NCI-H1092 treated with DMSO at 0.1 percent for 48 hours (cell line): Measurements from ENCODE around the gene OTOF.

Experiments used
- DNase-seq: peaks from one replicate; lab custom pipeline; 2025; lab: John Stamatoyannopoulos, UW

The OTOF gene

DNA sequence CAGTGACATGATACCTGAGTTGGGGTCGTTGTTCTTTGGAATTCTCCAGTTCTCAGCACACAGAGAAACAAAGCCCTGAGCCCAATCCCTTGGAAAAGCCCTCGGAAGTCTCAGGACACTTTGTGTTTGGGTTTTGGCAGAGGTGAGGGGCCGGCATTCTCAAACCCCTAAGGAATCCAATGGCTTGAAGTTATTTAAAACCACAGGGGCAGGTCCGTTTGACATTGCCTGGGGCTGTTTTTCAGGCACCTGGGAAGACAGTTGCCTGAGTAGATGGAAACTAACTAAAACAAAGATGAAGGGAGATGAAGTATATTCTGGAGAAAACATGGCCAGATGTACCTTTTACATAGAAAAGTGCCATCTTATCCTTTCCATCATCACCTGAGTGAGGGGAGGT lies 22.5 kb upstream of the OTOF start:
- DNase-seq: no peak

DNA sequence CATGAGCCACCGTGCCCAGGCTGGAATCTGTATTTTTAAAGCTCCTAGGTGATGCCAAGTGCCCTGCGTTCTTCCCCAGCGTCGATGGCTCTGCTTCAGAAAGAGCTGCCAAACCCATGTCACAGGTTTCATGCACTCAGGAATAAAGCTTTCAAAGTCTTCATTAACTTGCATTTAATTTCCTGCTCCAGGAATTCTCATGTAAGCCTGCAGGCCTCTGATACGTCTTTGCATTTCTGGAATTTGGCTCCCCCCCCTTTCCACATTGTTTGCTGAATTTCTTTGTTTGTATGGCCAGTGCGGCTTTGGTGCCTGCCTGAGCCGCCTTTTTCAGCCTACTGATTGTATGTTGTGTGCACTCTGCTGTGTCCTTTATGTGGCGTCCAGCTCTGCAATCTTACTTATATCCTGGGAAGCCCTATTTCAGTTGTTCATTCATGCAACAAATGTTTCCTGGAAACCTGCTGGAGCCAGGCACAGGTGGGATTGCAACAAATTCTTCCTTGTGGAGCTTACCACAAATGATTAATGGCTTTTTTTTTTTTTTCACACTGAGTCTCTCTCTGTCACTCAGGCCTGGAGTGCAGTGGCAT lies 17.9 kb upstream of the OTOF start:
- DNase-seq: no peak

DNA sequence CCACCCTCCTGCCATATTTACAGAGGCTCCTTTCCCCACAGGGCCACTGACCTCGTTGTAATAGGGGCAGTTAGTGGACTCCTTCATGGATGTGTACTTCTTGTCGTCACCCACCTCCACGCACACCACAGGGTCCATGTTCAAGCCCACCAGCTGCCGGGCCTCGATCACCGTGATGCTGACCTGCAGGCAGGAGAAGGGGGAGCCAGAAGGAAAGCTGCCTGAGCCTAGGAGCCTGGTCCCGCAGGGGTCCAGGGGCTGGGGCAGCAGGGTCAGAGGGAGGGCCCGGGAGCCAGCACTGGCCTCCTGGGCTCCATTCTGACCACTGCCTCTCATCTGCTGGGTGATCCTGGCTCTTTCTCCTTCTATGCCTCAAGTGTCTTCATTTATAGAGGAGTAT lies 17.0 kb upstream of the OTOF start:
- no peak for DNase-seq

DNA sequence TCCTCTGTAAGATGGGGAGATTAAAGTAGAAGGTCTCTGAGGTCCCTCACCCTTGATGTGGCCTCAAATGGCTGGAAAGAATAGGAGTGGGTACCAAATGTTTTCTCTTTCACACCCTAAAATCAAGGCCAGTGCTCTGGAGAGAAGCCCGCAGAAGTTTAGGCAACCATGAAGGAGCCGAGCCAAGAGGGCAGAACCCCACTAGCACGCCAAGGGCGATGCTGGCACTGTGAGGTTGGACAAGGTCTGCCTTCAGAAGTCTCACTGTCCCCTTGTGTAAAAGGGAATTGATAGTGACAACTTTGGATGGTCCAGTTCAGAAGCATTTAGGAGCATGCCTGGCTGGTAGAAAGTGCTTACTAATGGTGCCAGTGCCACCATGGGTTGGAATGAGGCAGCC lies 16.3 kb upstream of the OTOF start:
- no peak for DNase-seq

DNA sequence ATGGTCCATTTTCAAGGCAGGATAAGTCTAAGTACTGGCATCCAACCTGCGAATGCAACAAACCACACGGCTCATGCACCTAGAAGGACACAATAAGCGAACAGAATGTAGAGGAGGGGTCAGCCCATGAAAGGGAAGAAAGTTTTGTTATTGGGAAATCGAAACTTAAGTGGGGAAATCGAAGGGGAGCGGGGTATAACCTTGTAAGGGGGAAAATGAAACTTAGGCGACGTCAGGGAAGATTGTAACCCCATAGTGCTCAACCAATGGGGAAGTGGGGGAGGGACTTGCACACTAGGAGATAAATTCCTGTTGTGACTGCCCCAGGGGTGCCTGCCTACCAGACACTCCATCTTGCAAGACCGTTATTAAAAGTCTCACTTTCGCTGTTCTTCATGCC lies 15.6 kb upstream of the OTOF start:
- DNase-seq: no peak

DNA sequence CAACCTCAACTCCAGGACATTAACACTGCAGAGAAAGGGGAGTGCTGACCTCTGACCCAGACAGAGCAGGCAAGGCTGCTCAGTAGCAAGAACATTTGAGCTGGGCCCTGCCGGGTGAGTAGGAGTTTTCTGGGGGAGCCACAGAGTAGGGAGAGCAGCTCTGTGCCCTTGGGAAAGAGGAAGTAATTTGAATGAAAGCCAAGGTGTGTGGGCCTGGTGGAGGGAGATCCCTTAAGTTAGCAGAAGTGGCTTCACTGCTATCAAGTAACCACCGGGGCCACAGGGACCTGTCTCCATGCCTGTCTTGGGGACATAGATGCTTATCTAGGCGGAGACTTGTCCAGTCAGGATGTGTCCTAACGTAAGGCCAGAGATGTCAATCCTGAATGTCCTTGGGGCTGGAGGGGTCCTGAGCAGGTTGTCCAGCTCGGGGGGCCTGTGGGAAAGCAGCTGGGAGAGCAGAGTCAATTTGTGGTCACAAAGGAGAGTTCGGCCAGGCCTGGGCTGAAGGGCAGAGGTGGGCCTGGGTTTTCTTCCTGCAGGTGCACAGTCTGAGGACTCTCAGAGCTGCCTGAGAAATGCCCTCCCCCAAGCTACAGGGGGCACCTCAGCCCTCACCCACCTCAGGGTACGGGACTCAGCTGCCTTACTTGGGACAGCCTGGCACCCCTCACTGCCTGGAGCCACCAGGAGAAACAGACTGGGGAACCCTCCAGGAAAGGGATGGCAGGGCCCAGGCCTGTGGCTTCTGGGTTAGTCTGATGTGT lies 15.0 kb upstream of the OTOF start:
- no peak for DNase-seq

DNA sequence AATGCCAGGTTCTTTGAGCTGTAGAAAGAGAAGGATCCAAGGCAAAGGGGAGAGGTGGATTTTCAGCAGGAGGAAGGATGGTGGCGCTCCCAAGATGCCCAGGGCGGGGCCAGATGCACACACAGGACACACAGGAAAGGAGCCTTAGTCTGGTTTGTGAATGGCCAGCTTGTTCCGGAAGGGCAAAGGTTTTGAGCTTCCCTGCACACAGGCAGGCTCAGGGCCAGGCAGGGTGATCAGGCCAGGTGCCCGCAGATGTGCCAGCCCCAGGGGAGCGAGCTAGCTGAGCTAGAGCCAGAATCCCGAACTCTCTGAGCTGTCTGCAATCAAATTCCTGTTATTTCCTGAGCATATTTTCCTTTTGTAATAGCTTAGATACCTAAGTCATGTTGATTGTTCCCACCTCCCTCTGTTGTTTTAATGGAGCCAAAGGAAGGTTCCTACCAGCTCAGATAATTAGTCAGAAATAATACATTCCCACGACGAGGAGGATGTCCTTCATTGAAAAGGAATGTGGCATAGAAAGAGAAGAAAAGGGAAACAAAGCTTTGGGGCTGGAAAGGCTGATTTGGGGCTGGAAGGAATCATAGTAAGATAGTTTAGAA lies 13.7 kb upstream of the OTOF start:
- no peak for DNase-seq

DNA sequence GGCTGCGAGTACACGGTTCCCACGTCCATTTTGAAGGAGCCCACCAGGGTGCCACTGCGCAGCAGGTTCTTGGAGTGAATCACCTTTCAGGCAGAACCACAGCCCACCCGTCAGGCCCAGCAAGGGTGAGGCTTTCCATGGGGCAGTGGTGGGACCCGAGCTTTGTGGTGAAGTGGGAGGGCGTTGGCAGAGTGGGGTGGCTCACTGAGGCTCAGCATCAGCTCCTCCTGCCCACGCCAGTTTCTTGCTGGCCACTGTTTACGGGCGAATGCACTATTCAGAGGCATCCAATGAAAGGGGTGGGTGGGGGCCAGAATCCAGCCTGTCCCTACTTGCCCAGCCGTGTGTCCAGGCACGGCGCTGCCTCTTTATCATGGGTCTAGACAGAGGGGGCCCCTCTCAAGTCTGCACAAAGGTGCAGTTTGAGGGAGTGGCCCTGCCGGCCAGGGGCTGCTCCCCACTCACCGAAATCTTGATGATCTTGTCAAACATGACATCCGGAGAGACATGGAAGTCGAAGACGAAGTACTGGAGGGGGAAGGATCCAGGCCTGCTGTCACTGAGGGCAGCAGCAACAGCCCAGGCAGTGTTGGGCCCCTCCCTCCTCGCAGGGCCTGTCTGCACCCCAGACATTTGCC lies 11.4 kb upstream of the OTOF start:
- DNase-seq: no peak

DNA sequence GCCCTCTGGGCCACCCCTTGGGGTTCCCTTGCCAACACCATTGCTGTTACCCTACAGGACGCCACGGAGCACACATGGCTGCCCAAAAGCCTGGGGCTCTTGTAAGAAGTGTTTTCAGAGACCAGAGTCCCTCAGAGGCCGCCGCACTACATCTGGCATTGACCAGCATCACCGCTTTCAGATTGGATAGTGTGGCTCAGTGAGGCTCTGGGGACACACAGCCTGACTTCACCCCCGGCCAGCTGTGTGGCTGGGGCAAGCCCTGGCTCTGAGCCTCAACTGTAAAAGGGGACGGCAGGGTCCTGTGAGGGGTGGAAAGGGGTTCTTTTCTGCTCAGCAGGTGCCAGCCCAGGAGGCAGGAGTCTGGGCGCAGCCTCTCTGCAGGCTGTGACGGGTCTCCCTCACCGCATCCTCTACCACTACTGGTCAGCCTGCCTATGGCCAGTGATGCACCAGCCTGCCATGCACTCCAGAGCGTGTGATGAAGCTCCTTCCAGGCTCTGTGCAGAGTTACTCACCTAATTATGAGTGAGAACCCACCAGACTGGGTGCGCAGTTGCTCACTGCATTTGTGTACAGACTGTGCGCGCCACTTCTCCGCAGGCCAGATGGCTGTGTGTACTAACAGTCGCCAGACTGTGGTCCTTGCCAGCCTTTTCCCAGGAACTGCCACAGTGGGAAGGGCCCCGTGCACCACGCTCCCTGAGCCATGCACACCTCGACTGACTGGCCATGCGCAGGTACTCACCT lies 10.7 kb upstream of the OTOF start:
- peak; percentile 4 for DNase-seq

DNA sequence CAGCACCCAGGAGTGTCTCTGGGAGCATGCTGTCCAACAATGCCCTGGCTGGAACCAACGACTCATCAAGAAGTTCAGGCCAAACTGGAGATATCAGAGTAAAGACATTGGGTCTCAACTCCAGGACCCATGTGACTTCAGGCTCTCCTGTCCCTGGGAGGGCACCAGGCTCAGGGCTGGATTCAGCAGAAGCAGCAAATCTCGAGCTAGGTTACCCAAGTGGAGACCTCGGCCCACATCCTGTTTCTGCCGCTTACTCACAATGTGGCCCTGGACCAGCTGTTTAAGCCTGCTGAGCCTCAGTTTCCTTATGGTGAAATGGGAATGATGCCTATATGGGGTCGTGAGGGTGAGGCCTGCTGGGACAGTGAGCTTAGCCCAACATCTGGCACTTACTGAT lies 9.3 kb upstream of the OTOF start:
- no peak for DNase-seq

DNA sequence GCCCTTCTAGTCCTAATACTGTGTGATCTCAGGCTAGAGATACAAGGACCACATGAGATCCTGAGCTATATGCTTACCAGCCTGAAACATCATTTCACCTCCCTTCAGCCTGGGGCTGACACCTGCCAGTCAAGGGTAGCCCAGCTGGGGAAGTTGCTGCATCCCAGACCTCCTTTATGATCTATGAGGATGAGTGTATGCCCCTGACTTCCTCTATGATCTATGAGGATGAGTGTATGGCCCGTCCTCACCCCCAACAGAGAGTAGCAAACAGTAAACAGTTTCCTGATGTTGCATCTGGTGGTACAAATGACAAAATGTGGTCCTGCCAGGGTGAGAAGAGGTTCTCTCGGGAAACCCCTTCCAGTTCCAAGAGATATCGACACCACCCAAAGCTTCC lies 8.9 kb upstream of the OTOF start:
- DNase-seq: no peak

DNA sequence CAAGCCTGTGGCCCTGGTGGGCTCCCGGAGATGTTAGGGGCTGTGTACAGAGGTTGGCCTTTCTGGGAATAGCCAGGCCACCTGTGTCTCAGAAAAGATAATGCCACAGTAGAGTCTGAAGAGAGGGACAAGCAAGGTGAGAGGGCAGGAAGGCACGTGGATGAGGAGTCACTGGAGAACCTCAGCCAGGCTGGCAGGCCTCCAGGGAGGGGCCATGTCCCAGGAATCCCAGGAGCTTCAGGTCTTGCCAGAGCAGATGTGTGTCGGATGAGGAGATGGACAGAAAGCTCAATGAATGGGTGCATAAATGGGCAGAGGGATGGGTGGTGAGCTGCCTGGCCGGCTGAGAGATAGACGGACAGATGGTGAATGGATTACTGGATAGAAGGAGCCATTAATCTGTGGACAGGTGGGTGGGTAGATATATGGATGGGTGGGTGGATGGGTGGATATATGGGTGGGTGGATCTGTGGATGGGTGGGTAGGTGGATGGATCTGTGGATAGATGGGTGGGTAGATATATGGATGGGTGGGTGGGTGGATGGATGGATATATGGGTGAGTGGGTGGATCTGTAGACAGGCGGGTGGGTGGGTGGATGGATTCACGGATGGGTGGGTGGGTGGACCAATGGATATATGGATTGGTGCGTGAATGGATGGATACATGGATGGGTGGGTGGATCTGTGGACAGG lies 7.9 kb upstream of the OTOF start:
- no peak for DNase-seq

DNA sequence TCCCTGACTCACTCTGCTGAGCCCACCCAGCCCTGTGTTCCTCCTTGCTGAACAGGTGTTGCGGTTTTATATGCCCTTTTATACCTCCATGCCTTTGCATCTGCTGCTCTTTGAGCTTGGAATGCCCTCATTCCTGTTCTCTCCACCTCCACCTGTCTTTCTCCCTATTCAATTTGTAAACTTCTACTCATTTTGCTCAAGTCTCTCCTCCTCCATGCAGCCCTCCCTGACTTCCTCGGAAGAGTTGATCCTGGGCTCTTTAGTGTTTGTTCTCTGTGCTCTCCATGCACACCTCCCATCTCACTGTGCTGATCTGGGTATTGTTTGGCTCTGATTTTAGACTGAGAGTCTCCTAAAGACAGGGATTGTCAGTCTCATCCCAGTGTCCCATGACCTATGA lies 7.2 kb upstream of the OTOF start:
- no peak for DNase-seq

DNA sequence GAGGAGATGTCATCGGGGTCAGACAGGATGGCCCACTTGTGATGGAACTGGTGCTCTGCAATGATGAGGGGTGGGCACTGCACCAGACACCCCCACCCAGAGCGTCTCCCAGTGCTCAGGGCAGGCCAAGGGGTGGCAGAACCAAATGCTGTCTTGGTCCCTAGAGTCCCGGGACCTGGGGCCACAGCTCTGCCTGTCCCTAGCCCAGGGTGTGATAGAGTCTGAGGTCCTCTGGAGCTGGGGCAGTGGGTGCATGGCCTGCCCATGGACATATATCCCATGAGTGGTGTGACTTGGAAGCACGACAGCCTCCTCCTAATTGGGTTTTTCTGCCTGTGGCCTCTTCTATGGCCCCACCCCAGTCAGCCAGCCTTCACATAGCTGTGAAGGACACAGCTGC lies 6.7 kb upstream of the OTOF start:
- no peak for DNase-seq

DNA sequence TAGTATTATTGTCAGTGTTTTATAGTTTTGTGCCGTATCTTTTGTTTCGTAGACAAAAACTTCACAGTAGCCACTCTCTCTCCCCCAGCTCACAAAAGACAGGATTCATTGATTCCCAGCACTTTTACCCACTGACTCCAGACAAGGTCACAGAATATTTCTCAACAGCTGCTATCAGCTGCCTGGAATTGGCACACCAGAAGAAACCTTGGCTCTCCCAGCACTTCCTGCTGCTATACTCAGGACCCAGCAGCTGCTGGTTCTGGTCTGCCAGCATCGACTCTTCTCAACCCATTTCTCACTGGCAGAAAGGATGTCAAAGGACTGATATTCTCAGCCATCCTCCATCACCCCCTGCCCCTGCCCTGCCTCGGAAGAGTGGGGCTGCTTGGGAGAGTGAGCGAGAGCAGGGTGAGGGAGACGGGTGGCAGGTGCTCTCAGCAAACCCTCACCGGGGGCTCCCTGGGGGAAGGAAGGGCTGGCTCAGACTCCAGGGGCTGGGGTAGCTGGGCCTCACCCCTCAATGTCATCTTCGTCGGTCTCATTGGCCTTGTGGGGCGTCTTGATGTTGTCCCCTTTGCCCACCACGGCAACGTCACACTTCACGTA lies 6.1 kb upstream of the OTOF start:
- peak; percentile 59 for DNase-seq

DNA sequence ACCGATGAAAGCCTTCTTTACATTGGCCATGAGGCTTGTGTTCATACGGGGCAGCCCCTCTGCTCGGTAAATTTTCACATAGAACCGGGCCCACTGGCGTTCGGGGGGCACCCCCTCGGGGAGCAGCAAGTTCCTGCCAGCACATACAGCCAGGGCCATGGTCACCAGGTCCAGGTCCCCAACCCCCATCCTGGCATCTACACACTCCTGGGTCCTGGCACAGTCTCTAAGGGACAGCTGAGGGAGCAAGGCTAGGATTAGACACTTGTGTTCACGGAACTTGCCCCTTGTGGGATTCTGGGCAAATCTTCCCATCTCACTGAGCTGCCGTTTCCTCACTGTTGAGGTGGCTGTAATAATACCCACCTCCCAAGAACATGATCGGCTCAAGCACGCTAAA lies 5.6 kb upstream of the OTOF start:
- no peak for DNase-seq

DNA sequence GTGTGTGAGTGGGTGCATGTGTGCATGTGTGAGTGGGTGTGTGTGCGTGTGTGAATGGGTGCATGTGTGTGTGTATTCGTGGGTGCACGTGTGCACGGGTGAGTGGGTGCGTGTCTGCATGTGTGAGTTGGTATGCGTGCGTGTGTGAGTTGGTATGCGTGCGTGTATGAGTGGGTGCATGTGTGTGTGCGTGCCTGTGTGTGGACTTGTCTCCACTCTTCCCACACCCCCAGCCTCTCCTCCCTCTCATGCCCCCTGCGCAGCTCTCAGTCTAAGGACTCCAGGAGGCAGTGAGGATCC lies 5.1 kb upstream of the OTOF start:
- no peak for DNase-seq

DNA sequence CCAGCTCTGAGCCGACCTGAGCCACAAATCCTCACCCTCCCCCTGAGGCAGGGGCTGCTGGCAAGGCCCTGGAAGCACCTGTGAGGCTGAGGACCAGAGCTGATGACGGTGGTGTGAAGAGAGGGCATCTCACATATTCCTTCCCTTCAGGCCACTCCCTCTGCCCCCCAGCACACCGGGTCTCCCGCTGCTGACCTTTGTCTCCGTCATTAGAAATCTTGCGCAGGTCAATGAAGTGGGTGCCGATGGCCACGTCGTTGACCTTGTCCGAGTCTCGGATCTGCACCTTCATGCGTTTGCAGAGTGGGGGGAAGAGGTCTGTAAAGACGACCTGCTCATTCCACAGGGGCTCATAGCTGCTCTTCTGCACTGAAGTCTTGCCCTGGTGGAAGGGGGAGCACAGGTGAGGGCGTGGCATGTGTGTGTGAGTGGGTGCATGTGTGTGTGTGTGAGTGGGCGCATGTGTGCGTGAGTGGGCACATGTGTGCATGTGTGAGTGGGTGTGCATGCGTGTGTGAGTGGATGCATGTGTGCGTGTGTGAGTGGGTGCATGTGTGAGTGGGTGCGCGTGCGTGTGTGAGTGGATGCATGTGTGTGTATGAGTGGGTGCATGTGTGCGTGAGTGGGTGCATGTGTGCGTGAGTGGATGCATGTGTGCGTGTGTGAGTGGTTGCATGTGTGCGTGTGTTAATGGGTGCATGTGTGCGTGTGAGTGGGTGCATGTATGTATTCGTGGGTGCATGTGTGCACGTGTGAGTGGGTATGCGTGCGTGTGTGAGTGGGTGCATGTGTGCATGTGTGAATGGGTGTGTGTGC lies 4.5 kb upstream of the OTOF start:
- DNase-seq: no peak

DNA sequence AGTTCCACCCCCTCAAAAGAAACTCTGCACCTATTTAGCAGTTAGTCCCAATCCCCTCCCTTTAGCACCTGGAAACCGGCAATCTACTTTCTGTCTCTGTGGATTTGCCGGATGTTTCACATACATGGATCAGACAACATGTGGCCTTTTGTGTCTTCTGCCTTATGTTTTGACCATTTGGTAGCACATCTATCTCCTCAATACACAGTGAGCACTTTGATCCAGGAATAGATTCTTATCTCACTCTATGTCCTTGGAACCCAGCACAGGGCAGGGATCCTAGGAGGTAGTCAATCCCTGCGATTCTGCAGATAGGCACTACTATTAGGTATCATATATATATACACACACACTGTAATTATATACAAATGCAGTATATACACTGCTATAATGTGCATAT lies 3.8 kb upstream of the OTOF start:
- DNase-seq: no peak

DNA sequence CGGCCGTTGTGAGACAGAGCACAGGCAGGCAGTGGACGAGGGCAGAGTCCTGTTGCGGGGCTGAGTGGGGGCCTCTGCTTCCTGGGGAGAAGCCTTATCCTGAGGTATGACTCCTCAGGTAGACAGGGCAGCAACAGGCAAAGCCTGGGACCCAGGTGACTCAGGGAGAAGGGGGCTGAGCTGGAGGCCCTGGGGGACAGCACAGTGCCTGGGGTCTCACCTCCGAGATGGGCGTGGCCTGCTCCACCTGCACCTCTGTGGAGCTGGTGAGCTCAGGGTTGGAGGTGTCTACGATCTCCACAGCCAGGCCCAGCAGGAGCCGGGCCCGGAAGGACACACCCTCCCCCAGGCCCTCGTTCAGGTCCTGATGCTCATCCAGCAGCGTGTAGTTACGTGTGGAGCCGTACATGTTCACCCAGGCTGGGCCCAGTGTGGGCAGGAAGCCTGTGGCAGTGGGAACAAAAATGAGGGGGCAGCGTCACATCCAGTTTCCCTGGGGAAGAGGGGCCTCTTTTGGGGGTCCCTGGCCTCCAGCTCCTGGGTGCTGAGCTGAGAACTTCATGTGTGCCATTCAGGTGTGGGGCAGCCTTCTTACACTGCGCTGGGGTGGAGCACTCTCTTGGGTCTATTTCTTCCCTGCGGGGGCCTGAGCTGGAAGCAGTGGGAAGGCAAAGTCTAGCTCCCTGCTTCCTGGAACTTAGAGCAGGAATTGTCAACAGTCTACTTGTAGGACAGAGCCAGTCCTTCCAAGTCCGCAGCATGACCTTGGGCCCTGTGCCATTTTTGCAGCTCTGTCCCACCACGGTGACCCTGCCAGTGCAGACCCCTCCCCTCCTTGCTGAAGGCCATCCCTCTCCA lies 2.9 kb upstream of the OTOF start:
- DNase-seq: no peak
